ENCODE measurements around the gene TMEM9. TPM values are rescaled to one million over a fixed set of nuclear protein-coding genes. Genes with fewer than 3 reads are reported as not detected.

The TMEM9 gene
- total RNA-seq, 2 experiments from 2014 or later, result 15.7 to 16.5 TPM

DNA sequence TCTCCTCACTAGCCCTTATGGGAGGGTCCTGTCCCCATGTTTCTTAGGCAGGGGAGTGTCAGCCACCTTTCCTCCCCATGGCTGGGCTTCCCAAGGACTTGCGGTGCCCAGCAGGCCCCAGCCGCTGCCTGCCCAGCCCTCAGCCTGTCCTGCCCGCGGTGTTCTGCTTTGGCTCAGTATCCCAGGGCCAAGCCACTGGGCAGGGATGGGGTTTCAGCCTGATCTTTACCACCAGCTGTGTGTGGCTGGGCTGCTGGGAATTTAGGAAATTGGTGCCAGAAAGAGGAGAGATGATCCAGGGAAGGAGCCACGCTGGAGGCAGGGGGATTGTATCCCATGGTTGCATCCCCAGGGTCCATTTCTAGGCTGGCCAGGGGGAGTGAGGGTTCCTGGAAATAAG is 29.5 kb upstream of the TMEM9 start:
- CTCF ChIA-PET, result no interaction called here
- H3K27ac Mint-ChIP-seq, result no peak overlapping the region
- no peak for DNase-seq

DNA sequence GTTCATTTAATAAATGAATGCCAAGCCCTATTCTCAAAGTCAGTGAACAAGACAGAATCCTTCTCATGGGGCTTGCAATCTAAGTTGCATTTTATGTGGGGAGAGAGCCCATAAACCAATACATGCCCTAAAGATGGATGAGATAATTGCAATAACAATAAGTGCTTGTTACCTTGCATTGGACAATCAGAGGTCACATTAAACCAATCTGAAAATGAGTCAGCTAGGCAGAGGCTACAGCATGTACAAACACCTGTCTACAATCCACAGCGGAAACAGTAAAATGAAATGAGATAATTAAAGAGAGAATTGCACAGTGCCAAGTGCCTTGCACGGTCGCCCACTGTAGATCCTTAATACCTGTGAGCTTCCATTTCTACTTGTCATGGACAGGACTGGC is 28.9 kb upstream of the TMEM9 start:
- CTCF ChIA-PET, result no interaction called here
- Histone ChIP-seq H3K27ac (ENCODE audit: low read depth in 1 of 2, low read length in 2 of 2) (no peak overlapping the region), H3K9me3 (ENCODE audit: control insufficient read depth in 1 of 2, insufficient read depth in 1 of 2, low read length in 2 of 2) (no peaks in the 10 kb centered on the region), H3K4me1 (ENCODE audit: insufficient read depth, low read length) (no peaks in the 10 kb centered on the region), H3K36me3 (ENCODE audit: insufficient read depth, low read length) (no peaks in the 10 kb centered on the region), H3K4me3 (ENCODE audit: low read length) (no peak overlapping the region), H3K27me3 (ENCODE audit: control insufficient read depth in 1 of 2, insufficient read depth in 2 of 2, low read length in 2 of 2) (peaks cover 5 to 10% of the 10 kb centered on the region in 2 experiments)
- peaks cover 51% of the 10 kb centered on the region for H3K27me3 Mint-ChIP-seq
- POLR2A ChIA-PET, result no interaction called here
- ATAC-seq (ENCODE audit: poor library complexity) (no peak), DNase-seq (no peak)
- no peak overlapping the region for H3K27ac Mint-ChIP-seq
- no peaks in the 10 kb centered on the region for H3K4me1 Mint-ChIP-seq (ENCODE audit: low read depth)
- H3K9me3 Mint-ChIP-seq, result no peaks in the 10 kb centered on the region
- no peaks in the 10 kb centered on the region for H3K36me3 Mint-ChIP-seq (ENCODE audit: low read depth)
- H3K4me3 Mint-ChIP-seq, result no peak overlapping the region
- intact Hi-C loops (cut with DNase I, micrococcal nuclease), result no loop called here
- TF ChIP-seq CTCF (IDR thresholded peaks at IDR 0.05), result no peak

More for the DNA sequence above, 29.5 kb upstream of the TMEM9 start:
- intact Hi-C loops (cut with DNase I, micrococcal nuclease), result no loop called here
- POLR2A ChIA-PET, result no interaction called here
- no peak for TF ChIP-seq CTCF (IDR thresholded peaks at IDR 0.05)
- Mint-ChIP-seq H3K36me3 (ENCODE audit: low read depth) (no peaks in the 10 kb centered on the region), H3K9me3 (no peaks in the 10 kb centered on the region), H3K27me3 (peaks cover 47% of the 10 kb centered on the region), H3K4me3 (no peak overlapping the region), H3K4me1 (ENCODE audit: low read depth) (no peaks in the 10 kb centered on the region)
- H3K9me3 ChIP-seq (ENCODE audit: control insufficient read depth in 1 of 2, insufficient read depth in 1 of 2, low read length in 2 of 2), result no peaks in the 10 kb centered on the region
- no peak overlapping the region for H3K27ac ChIP-seq (ENCODE audit: low read depth in 1 of 2, low read length in 2 of 2)
- no peak for ATAC-seq (ENCODE audit: poor library complexity)
- H3K4me3 ChIP-seq (ENCODE audit: low read length), result no peak overlapping the region
- H3K36me3 ChIP-seq (ENCODE audit: insufficient read depth, low read length), result no peaks in the 10 kb centered on the region
- H3K27me3 ChIP-seq (ENCODE audit: control insufficient read depth in 1 of 2, insufficient read depth in 2 of 2, low read length in 2 of 2), result peaks cover 5 to 8% of the 10 kb centered on the region in 2 experiments
- H3K4me1 ChIP-seq (ENCODE audit: insufficient read depth, low read length), result no peaks in the 10 kb centered on the region

- DNase-seq (no peak), ATAC-seq (ENCODE audit: poor library complexity) (no peak)
- Histone ChIP-seq H3K4me1 (ENCODE audit: insufficient read depth, low read length) (no peaks in the 10 kb centered on the region), H3K9me3 (ENCODE audit: control insufficient read depth in 1 of 2, insufficient read depth in 1 of 2, low read length in 2 of 2) (no peaks in the 10 kb centered on the region), H3K27me3 (ENCODE audit: control insufficient read depth in 1 of 2, insufficient read depth in 2 of 2, low read length in 2 of 2) (peaks cover 5 to 10% of the 10 kb centered on the region in 2 experiments), H3K27ac (ENCODE audit: low read depth in 1 of 2, low read length in 2 of 2) (no peak overlapping the region), H3K36me3 (ENCODE audit: insufficient read depth, low read length) (no peaks in the 10 kb centered on the region), H3K4me3 (ENCODE audit: low read length) (no peak overlapping the region)
- H3K36me3 Mint-ChIP-seq (ENCODE audit: low read depth), result no peaks in the 10 kb centered on the region
- no peaks in the 10 kb centered on the region for H3K4me1 Mint-ChIP-seq (ENCODE audit: low read depth)
- no peak overlapping the region for H3K27ac Mint-ChIP-seq
- no peak for TF ChIP-seq CTCF (IDR thresholded peaks at IDR 0.05)
- H3K9me3 Mint-ChIP-seq, result no peaks in the 10 kb centered on the region
- ChIA-PET POLR2A (no interaction called here), CTCF (no interaction called here)
- intact Hi-C loops (cut with DNase I, micrococcal nuclease), result no loop called here
- no peak overlapping the region for H3K4me3 Mint-ChIP-seq
- H3K27me3 Mint-ChIP-seq, result peaks cover 63% of the 10 kb centered on the region
These were observed 27.5 kb upstream of the TMEM9 start for GRCh38 chr1:201181726-201182125.

Data from CD4-positive, alpha-beta T cell (primary cell).